Stimulated activated CD8-positive, alpha-beta memory T cell treated with anti-CD3 and anti-CD28 coated beads, Interleukin-12 subunit alpha, Interleukin-12 subunit beta, amount 100 ng/mL, for 24 hours (primary cell): ENCODE measurements around the gene TANK.

Experiments used
- DNase-seq: peaks from one replicate; pipeline ENCODE4 v3.0.0-alpha.2; 2020; ENCODE audit errors: extremely low read depth

TANK gene

DNA sequence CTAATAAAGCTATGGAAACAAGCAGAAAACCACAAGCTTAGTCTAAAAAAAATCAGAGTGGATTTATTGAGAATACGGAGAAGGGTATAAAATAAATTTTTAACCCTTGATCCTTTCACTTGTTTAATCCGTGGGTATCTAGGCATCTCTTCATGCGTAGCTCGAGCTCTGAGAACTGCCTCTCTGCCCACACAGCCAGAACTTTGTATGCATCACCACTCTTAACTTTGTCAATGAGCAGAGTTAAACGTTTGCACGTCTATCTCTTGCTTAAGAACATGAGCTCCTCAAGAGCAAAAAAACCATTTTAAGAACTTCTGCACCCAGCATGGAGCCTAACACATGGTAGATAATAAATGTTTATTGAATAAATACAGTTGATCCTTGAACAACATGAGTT, 26.9 kb upstream of the TANK start:
- DNase-seq: no peak

DNA sequence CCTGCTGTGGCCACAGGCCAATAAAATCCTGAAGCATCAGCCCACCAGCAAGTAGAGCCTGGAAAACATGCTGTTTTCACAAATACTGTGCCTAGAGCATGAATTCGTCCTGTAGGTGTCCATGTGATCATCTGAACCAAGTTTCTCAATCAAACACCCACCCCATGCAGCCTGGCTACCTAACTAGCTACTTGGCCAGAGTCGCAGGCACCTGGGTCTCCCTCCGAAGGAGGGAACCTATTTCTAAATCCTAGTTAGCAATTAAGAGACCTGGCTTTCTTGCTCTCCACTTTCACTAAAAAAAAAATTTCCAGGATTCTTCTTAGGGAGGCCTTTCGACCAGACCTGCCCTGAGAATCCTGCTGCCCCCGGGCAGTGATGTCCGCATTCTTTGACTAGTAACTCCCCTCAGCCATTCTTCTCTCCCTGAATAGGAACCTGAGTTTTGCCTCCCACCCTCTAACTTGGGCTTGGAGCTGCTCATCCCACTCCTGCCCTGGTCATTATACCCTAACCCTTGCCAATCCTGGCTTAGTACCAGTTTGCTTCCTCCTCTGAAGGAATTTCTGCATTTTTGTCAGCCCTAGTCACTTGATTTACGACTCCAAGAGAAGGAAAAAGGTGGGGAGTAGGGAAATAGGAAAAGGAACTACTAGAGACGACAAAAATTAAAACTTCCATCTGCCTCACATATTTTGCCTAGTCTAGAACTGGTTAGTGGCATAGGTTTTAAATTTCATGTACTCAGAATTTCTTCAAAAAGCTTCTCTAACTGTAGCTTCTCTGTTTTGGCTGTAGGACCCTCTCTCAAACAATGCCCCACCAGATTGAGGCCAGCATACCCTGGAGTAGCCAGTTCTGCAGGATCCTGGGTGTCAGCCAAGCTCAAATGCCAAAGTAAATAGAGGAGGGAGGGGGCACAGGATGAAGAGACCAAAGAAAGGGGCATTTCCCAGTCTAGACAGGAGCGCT, 25.4 kb upstream of the TANK start:
- no peak for DNase-seq

DNA sequence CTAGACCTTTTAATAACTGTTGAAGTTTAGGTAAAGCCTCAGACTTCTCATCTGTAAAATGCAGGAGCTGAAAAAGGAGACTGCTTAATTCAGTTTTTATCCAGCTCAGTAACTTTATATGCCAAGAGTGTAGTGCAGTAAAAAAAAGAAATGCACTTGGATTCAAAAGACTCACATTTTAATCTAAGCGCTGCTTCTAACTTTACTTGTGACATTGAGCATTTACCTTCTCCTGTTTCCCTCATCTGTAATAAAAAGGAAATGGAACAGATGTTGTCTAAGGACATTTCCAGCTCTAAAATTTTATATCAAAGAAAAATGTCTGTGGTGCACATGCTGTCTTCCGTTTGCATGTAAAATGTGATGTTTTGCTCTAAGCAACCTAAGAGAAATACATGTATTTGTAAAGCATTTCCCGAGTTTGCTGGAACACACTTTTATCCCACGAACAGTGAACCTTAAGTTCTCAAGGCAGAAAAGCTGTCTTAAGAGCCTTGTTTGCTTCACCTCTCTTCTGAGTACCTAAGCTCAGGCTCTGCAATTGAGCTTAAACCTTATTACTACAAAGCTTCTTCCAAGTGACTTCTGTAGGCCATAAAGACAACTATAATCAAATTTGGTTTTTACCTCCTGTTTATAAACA, 24.2 kb upstream of the TANK start:
- no peak for DNase-seq

DNA sequence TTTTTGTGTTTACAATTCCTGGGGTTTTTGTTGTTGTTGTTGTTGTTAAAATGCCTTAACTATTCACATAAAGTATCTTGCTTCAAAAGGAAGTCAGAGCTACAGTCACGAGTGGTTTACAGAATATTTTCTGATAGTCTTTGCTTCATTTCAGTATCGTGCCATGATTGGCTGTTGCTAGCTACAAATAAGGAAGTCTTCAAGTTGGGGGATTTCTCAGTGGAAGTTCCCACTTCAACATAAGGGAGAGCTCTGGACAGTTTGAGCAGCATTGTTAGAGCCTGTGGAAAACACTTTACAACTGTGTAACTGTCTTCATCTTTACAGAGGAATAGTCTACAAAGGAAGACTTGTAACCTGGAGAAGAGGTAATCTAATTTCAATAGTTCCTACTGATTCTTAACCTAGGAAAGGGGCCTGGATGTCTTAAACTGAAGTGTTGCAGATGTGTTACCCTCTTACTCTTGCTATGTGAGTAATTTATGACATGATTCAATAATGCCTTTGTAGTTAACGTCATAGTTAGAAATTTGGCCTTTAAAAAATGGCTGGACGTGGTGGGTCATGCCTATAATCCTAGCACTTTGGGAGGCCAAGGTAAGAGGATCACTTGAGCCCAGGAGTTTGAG, 23.4 kb upstream of the TANK start:
- DNase-seq: no peak

DNA sequence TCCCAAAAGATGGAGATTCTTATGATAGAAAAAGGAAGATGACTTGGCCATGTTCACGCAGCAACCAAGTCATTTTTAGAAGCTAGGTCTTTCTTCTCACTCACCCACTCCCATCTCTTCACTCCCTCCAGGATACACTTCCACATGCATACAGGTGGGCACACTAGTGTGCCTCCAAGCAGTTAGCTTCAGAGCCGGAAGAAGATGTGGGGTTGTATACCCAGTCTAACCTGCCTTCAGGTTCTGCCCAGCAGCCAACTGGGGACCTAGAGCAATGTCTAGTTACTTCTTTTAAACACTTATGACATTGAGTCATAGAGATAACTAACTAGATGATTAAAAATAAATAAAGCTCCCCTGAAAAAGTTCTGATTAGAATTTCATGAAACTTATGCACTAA, 21.8 kb upstream of the TANK start:
- no peak for DNase-seq

DNA sequence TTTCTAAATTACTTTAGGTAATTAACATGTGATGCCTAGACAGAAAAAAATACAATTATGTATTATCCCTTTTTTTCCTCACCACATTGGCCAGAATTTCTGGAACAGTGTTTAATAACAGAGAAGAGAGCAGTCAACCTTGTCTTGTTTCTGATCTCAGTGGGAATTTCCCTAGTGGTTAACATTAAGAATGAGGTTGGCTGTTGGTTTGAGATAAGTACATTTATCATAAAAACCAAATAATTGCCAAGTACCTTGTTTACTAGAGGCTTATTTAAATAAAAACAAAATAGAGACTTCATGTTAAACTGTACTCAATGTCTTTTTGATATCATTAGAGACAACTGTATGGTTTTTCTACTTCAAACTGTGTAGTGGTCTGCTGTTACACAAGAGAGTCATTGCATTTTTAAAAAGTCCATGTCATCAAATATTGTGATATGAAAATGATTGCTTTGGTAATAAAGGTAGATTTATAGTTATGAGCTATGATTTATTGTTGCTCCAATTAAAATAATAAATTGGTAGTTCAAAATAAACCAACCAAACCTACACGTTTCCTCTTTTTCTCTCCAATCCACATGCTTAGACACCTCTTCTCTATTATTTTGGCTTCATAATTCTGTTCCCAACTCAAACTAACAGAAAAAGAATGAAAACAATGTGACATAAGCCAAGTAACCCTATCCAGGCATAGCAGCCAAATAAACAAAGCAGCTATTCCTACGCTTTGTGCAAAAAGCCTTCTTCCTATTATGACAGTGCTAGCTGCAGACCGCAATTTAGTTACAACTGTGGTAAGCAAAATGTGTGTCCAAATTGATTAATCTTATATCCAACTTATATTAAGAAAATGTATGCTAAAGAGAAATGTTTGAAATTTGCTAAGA, 20.9 kb upstream of the TANK start:
- no peak for DNase-seq

DNA sequence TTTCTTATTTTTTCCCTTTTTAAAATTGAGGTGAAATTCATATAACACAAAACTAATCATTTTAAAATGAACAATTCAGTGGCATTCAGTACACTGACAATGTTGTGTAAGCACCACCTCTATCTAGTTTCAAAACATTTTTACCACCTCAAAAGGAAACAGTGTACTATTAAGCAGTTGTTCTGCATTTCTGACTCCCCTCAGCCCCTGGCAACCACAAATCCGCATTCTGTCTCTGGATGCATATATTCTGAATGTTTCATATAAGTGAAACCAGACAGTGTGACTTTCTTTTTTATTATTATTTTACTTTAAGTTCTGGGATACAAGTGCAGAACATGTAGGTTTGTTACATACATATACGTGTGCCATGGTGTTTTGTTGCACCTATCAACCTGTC, 19.2 kb upstream of the TANK start:
- no peak for DNase-seq

DNA sequence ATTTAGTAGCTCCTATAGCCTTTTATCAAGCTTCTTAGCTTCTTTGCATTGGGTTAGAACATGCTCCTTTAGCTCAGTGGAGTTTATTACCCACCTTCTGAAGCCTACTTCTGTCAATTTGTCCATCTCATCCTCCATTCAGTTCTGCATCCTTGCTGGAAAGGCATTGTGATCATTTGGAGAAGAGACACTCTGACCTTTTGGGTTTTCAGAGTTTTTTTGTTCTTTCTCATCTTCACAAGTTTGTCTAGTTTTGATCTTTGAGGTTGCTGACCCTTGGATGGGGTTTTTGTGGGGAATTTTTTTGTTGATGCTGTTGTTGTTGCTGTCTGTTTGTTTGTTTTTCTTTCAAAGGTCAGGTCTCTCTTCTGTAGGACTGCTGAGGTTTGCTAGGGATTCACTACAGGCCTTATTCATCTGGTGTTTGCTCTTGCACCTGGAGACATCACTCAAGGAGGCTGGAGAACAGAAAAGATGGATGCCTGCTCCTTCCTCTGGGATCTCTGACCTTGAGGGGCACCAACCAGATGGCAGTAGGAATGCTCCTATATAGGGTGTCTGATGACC, 13.9 kb upstream of the TANK start:
- no peak for DNase-seq

DNA sequence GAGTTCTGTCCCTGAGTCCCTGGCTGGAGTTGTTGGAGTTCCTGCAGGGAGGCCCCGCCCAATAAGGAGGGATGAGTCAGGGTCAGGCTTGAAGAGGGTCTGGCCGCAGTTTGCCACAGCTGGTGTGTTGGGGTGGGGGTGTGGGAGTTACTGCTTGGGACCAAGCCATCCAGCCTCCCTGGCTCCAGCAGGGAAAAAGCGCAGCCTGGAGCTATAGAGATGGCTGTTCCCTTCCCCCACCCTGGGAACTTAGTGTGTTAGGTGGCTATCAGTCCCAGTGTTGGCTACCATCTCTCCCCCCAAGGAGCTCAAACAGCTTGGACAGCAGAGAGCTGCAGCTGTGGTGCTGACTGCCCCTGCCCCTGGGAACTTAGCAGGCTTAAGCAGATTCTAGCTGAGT, 13.2 kb upstream of the TANK start:
- no peak for DNase-seq

DNA sequence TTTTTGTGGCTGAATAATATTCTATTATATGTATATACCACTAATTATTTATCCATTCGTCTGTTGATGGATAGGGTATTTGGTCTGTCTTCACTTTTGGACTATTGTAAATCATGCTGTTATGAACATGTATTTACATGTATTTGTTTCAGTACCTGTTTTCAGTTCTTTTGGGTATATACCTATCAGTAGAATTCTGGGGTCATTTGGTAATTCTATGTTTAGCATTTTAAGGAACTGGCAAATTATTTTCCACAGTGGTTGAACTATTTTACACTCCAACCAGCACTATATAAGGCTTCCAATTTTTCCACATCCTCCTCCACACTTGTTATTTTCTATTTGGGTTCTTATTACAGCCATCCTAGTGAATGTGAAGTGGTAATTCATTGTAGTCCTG, 12.4 kb upstream of the TANK start:
- DNase-seq: no peak

DNA sequence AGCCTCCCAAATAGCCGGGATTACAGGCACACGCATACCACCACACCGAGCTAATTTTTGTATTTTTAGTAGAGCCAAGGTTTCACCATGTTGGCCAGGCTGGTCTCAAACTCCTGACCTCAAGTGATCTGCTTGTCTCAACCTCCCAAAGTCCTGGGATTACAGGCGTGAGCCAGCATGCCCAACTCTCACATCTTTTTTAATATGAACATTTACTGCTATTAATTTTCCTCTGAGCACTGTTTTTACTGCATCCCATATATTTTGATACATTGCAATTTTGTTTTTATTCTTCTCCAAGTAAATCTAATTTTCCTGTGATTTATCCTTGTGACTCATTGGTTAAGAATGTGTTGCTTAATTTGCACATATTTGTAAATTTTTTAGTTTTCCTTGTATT, 9.5 kb upstream of the TANK start:
- DNase-seq: no peak

DNA sequence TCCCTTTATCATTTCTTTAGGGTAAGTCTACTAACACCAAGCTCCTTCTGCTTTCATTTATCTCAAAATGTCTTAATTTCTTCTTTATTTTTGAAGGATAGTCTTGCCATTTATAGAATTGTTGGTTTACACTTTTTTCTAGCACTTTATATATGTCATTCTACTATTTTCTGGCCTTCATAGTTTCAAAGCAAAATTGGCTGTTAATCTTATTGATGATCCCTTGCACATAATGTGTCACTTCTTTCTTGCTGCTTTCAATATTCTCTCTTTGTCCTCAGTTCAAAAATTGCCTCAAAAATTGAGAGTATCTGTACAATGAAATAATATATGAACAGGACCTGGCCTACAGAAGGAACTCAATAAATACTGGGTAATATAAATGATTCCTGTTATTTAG, 7.9 kb upstream of the TANK start:
- no peak for DNase-seq

DNA sequence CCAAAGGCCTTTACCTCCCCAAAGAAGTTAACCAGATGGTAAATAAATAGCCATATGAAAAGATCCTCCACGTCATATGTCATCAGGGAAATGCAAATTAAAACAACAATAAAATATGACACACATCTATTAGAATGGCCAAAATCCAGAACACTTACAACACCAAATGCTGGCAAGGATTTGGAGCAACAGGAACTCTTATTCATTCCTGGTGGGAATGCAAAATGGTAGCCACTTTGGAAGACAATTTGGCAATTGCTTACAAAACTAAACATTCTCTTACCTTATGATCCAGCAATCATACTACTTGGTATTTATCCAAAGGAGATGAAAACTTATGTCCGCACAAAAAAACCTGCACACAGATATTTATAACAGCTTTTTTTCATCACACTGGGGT, 1.3 kb upstream of the TANK start:
- DNase-seq: no peak

DNA sequence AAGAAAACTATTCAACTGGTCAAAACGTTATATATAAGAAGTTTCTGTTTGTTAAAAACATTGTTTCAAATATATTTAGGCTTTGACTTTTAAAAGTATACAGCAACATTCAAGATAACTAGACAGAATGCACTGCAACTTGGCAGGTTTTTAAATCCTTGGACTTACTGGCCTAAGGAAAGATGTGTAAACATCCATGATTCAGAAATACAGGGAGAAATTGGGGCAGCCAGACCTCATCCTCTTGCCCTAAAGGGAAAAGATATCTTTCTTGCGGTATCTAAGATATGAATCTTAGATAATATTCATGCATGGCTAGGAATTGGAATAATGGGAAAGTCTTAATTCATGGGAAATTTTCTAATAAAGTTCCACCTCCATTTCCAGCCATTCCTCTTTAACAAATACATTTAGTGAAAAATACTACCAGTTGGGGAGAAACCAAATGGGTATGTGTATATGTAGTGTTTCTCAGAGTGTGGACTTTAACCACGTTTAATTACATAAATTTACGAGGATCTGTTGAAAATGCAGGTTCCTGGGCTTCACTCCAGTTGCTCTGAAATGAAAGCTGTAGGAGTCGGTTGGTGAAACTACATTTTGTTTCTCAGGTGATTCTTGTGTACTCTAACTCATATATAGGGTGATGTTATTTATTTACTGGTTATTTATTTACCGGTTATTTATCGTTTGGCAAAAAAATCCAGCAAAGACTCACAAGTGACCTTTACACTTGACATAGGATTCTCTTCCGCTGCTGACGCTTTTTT, 587 bp upstream of the TANK start:
- DNase-seq: no peak

DNA sequence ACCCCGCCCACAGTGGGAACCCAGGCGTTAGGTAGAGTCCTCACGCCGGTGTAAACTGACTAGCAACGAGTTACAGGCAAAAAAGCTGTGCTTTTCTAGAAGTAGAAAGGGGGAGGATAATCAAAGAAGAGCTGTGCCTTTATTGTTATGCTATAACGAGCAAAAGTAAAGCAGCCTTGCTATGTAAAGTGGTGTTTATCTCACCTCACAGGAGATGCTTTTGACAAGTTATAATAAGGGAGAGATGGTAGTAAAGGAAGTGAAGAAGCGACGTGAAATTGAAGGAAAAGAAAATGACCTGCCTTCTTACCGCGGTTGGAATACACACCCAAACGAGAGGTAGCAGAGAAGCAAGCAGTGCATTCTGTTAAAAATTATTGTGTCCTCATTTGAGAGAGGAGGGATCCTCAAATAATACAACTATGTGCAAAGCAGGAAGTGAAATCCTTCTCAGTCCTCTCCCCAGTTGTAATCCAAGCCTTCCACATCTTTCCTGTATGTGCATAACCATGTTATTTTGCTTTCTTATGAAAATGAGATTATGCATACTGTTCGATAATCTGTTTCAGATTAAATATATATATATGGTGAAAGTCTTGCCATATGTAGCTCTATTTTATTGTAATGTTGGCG, 962 bp downstream of the TANK start:
- DNase-seq: no peak

DNA sequence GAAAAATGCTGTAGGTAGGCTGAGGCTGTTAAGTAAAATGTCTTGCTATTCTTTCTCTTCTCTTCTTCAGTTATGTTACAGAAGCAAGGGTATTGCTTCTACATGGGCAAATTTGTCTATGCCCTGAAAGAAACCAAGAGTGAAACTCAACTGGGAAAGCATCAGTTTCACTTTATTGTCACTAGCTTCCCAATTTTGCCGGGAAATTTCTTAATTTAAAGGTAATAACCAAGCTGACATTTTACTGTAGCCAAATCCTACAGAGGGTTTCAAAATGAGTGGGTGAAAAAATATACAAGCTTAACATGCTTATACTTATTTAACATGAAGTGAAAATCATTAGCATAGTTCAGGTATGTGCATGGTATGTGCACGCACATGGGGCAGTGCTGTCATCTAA, 3.2 kb downstream of the TANK start:
- DNase-seq: no peak

DNA sequence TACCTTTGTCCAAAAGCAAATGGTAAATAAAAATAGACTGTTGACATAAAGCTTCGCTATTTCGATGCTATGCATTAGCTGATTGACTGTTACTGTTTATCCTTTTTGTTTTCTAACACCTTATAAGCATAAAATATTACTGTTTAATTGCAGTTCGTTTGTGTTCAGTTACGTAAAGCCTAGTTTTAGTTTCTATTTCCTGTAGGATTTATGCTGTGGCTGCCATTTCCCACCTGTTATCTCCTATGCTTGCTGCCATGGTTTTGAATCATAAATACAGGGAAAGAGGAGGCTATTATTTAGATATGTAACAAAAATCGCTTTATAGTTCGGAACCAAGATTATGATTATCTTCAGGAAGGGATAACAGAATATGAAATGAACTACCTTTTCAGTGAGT, 3.9 kb downstream of the TANK start:
- DNase-seq: no peak

DNA sequence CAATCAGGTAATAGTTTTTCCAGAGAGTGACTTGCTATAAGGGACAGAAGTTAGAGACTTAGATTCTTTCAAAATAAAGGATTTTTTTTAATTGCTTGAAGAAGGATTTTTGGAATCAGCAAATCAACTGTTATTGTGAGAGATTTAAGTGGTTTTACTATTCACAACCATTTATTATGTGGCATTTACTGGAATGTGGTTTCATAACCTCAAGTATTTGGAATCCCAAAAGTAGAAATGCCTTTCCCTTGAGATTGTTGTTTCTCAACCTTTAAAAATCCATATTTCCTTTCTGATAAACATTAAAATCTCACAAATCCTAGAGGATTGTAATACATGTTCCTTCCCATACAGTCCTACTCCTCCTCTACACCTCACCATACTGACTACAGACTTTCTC, 5.0 kb downstream of the TANK start:
- no peak for DNase-seq

DNA sequence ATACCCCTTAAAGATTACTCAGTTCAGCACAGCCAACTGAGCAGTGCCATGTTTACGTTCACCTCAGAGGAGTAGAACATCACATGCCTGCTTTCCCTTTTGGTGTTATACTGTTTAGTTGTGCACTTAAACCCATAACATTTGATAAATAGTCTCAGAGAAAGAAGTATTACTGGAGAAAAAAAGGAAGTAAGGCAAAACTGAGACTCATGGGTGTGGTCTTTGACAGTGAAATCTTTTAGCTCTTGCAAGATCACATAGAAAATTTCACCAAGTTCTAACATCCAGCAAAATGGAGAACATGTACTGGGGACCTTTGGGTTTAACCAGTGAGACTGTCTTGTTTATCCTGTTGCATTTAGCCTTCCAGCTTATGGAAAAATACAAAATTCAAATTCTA, 5.6 kb downstream of the TANK start:
- DNase-seq: no peak
